Neural progenitor cell (in vitro differentiated cells): Measurements from ENCODE around the gene HCCS. TPM values are rescaled to one million over a fixed set of nuclear protein-coding genes. Genes with fewer than 3 reads are reported as not detected.

Experiments
- DNase-seq: peaks from one replicate; pipeline ENCODE4 v3.0.0-alpha.2; 2016; ENCODE audit warnings: low spot score
- H2AFZ ChIP-seq: fragments of 200-600 bp; sonication (generic); replicated peaks from 2 replicates; pipeline ENCODE4 v1.6.1; 2016; ENCODE audit warnings: antibody characterized with exemption
- H3F3A ChIP-seq: fragments of 200-600 bp; sonication (generic); 2 replicates; pipeline ENCODE4 v1.6.1; 2016; ENCODE audit warnings: antibody characterized with exemption, low read depth
- H3K27ac ChIP-seq: fragments of 200-600 bp; sonication (generic); 2 replicates; pipeline ENCODE4 v1.5.1; 2016; ENCODE audit warnings: mild to moderate bottlenecking
- H3K27me3 ChIP-seq: fragments of 200-600 bp; sonication (generic); 2 replicates; pipeline ENCODE4 v1.6.1; 2016; ENCODE audit warnings: mild to moderate bottlenecking, moderate library complexity
- H3K36me3 ChIP-seq: fragments of 200-600 bp; sonication (generic); 2 replicates; pipeline ENCODE4 v1.5.1; 2016
- H3K4me1 ChIP-seq: fragments of 200-600 bp; sonication (generic); 2 replicates; pipeline ENCODE4 v1.6.1; 2016; ENCODE audit warnings: mixed run types
- H3K4me2 ChIP-seq: fragments of 200-600 bp; sonication (generic); 2 replicates; pipeline ENCODE4 v1.6.1; 2016
- H3K4me3 ChIP-seq: fragments of 200-600 bp; sonication (generic); 2 replicates; pipeline ENCODE4 v1.5.1; 2016
- H3K79me2 ChIP-seq: fragments of 200-600 bp; sonication (generic); 2 replicates; pipeline ENCODE4 v1.6.1; 2016; ENCODE audit warnings: low read depth
- H3K9ac ChIP-seq: fragments of 200-600 bp; sonication (generic); 2 replicates; pipeline ENCODE4 v1.6.1; 2016
- H3K9me3 ChIP-seq: fragments of 200-600 bp; sonication (generic); 2 replicates; pipeline ENCODE4 v1.5.1; 2016; ENCODE audit warnings: low read depth
- H4K20me1 ChIP-seq: fragments of 200-600 bp; sonication (generic); 2 replicates; pipeline ENCODE4 v1.6.1; 2016; ENCODE audit warnings: low read depth
- H3K27ac Mint-ChIP-seq: 3 replicates; pipeline ENCODE4 v1.8.0; 2021; ENCODE audit warnings: mixed read lengths
- H3K27me3 Mint-ChIP-seq: 2 replicates; pipeline ENCODE4 v1.8.0; 2022; ENCODE audit warnings: low read depth, mild to moderate bottlenecking, inconsistent platforms, moderate library complexity, mixed read lengths; ENCODE audit not compliant: insufficient read depth
- H3K36me3 Mint-ChIP-seq: 3 replicates; pipeline ENCODE4 v1.8.0; 2021; ENCODE audit warnings: mixed read lengths
- H3K4me1 Mint-ChIP-seq: 3 replicates; pipeline ENCODE4 v1.8.0; 2021; ENCODE audit warnings: mixed read lengths
- H3K4me3 Mint-ChIP-seq: 3 replicates; pipeline ENCODE4 v1.8.0; 2021; ENCODE audit warnings: mild to moderate bottlenecking, moderate library complexity, mixed read lengths
- H3K9me3 Mint-ChIP-seq: 3 replicates; pipeline ENCODE4 v1.8.0; 2020; ENCODE audit warnings: mixed read lengths
- CTCF ChIP-seq: fragments of 200-600 bp; sonication (generic); IDR thresholded peaks from 2 replicates; pipeline ENCODE4 v1.5.1; 2017; ENCODE audit warnings: antibody characterized with exemption, mild to moderate bottlenecking
- EZH2 ChIP-seq: fragments of 200-600 bp; sonication (generic); IDR thresholded peaks from 2 replicates; pipeline ENCODE4 v1.6.1; 2017; ENCODE audit warnings: antibody characterized with exemption, mild to moderate bottlenecking, moderate library complexity
- EZH2phosphoT487 ChIP-seq: fragments of 200-600 bp; sonication (generic); IDR thresholded peaks from 2 replicates; pipeline ENCODE4 v1.6.1; 2017; ENCODE audit warnings: antibody characterized with exemption
- total RNA-seq: library from RNA; depleted of rRNA; stranded (reverse); fragments of >200 nt; gene quantifications from 2 replicates; pipeline ENCODE4 v1.2.3, GENCODE V29; 2015; ENCODE audit warnings: low replicate concordance

The HCCS gene
- total RNA-seq, 1 donor from 2014 or later: 19.8 TPM

- TF ChIP-seq EZH2phosphoT487 (no peak), CTCF (no peak), EZH2 (no peak)
- Histone ChIP-seq H3K27me3 (no peaks in the 10 kb centered on the region), H3K4me1 (no peaks in the 10 kb centered on the region), H3K9ac (no peak overlapping the region), H4K20me1 (no peaks in the 10 kb centered on the region), H3K4me3 (no peak overlapping the region), H3K9me3 (no peaks in the 10 kb centered on the region), H3K79me2 (no peaks in the 10 kb centered on the region), H3K27ac (no peak overlapping the region), H3F3A (no peaks in the 10 kb centered on the region), H3K36me3 (no peaks in the 10 kb centered on the region), H3K4me2 (no peak overlapping the region), H2AFZ (no peak overlapping the region)
- Mint-ChIP-seq H3K27me3 (no peaks in the 10 kb centered on the region), H3K9me3 (peaks cover 3% of the 10 kb centered on the region), H3K4me3 (no peak overlapping the region), H3K27ac (no peak overlapping the region), H3K36me3 (no peaks in the 10 kb centered on the region), H3K4me1 (no peaks in the 10 kb centered on the region)
- no peak for DNase-seq
Measured at GRCh38 chrX:11135564-11136185, 24.5 kb downstream of the HCCS start.

GRCh38 chrX:11137543-11138139 lies 26.5 kb downstream of the HCCS start:
- H3K4me1 ChIP-seq: no peaks in the 10 kb centered on the region
- no peak overlapping the region for H3K4me2 ChIP-seq
- DNase-seq: peak; percentile 5

GRCh38 chrX:11138498-11139390 lies 27.6 kb downstream of the HCCS start:
- Histone ChIP-seq H3K27me3 (no peaks in the 10 kb centered on the region), H3K4me1 (no peaks in the 10 kb centered on the region), H3K27ac (no peak overlapping the region), H3K9ac (no peak overlapping the region), H3K9me3 (no peaks in the 10 kb centered on the region), H4K20me1 (no peaks in the 10 kb centered on the region), H2AFZ (no peak overlapping the region), H3K4me3 (no peak overlapping the region), H3K4me2 (no peak overlapping the region), H3F3A (no peaks in the 10 kb centered on the region), H3K36me3 (no peaks in the 10 kb centered on the region), H3K79me2 (no peaks in the 10 kb centered on the region)
- Mint-ChIP-seq H3K9me3 (no peaks in the 10 kb centered on the region), H3K36me3 (no peaks in the 10 kb centered on the region), H3K27me3 (peaks cover 4% of the 10 kb centered on the region), H3K4me3 (no peak overlapping the region), H3K27ac (no peak overlapping the region), H3K4me1 (no peaks in the 10 kb centered on the region)
- DNase-seq: no peak
- TF ChIP-seq EZH2phosphoT487 (no peak), EZH2 (no peak), CTCF (no peak)

More at GRCh38 chrX:11137543-11138139, 26.5 kb downstream of the HCCS start:
- H3K9me3 ChIP-seq: no peaks in the 10 kb centered on the region
- H3K79me2 ChIP-seq: no peaks in the 10 kb centered on the region
- H3K27me3 ChIP-seq: no peaks in the 10 kb centered on the region
- no peaks in the 10 kb centered on the region for H3F3A ChIP-seq
- H3K27ac ChIP-seq: no peak overlapping the region
- H3K9me3 Mint-ChIP-seq: no peaks in the 10 kb centered on the region
- no peak overlapping the region for H3K4me3 ChIP-seq
- TF ChIP-seq CTCF (peak; percentile 72), EZH2 (no peak), EZH2phosphoT487 (no peak)
- no peaks in the 10 kb centered on the region for H3K36me3 ChIP-seq
- no peak overlapping the region for H3K9ac ChIP-seq
- H2AFZ ChIP-seq: no peak overlapping the region
- H3K27me3 Mint-ChIP-seq: peaks cover 2% of the 10 kb centered on the region
- H3K4me3 Mint-ChIP-seq: no peak overlapping the region
- no peaks in the 10 kb centered on the region for H4K20me1 ChIP-seq
- H3K36me3 Mint-ChIP-seq: no peaks in the 10 kb centered on the region
- no peak overlapping the region for H3K27ac Mint-ChIP-seq
- no peaks in the 10 kb centered on the region for H3K4me1 Mint-ChIP-seq
